ENCODE data around the gene RPF1. TPM values are rescaled to one million over a fixed set of nuclear protein-coding genes. Genes with fewer than 3 reads are reported as not detected.
A peak's percentile ranks its signal among the peaks of the same experiment; 100 is the strongest.

The RPF1 gene, protein sequence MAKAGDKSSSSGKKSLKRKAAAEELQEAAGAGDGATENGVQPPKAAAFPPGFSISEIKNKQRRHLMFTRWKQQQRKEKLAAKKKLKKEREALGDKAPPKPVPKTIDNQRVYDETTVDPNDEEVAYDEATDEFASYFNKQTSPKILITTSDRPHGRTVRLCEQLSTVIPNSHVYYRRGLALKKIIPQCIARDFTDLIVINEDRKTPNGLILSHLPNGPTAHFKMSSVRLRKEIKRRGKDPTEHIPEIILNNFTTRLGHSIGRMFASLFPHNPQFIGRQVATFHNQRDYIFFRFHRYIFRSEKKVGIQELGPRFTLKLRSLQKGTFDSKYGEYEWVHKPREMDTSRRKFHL
- total RNA-seq = 10 to 100 TPM; 33.6 to 44.6 (median 41.6) TPM

DNA sequence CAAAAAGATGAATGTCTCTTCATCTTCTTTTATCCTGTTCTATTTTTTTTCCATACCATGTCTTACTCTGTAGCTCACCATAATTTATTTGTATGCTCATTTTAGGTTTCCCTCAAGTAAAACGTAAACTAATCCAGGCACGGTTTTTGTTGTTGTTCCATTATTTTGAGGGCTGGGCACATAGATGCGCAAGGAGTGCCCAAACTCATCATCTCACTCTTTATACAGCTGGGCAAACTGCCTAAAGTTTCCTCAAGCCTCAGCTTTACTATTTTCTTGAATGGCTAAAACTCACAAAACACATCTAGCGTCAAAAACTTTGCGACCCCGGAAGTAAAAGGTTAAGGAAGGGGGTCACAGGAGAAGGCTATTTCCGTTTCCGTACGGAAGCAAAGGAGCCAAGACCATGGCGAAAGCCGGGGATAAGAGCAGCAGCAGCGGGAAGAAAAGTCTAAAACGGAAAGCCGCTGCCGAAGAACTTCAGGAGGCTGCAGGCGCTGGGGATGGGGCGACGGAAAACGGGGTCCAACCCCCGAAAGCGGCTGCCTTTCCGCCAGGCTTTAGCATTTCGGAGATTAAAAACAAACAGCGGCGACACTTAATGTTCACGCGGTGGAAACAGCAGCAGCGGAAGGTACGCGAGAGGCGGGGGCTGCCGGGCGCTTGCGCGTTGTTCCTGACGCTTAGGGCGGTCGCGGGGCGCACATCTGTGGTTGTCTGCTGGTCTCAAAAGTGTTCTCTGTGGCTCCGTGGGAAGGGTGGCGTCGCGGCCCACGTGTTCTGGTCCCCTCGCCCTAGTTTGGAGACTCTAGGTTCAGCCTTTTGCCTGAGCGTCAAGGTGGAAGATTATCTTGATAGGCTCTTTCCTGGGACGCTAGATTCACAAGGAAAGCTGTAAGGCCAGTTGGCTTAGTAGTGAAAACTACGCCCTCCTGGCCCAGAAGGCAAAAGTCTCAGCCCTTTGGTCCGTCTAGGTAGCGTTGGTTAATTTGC, at the start of gene RPF1:
Gene RPF1, plus strand, starts transcription at position 391 of the 993 bp plus-strand sequence. Its CDS starts 16 bp downstream, at position 407.
- Histone ChIP-seq H3K27me3 (no peaks in the 10 kb centered on the region), H3K9me3 (no peaks in the 10 kb centered on the region), H3K36me3 (no peaks in the 10 kb centered on the region), H3K4me3 (peak within 1 kb of the TSS; percentile 72 to 80 (median 74)), H3K4me1 (peaks cover 0 to 8% of the 10 kb centered on the region in 2 donors), H3K27ac (peak within 1 kb of the TSS; percentile 85 to 89)
- DNase-seq (ENCODE audit: low spot score in 2 of 2) = peak; percentile 29 to 60
- TF ChIP-seq, protein P1, sequence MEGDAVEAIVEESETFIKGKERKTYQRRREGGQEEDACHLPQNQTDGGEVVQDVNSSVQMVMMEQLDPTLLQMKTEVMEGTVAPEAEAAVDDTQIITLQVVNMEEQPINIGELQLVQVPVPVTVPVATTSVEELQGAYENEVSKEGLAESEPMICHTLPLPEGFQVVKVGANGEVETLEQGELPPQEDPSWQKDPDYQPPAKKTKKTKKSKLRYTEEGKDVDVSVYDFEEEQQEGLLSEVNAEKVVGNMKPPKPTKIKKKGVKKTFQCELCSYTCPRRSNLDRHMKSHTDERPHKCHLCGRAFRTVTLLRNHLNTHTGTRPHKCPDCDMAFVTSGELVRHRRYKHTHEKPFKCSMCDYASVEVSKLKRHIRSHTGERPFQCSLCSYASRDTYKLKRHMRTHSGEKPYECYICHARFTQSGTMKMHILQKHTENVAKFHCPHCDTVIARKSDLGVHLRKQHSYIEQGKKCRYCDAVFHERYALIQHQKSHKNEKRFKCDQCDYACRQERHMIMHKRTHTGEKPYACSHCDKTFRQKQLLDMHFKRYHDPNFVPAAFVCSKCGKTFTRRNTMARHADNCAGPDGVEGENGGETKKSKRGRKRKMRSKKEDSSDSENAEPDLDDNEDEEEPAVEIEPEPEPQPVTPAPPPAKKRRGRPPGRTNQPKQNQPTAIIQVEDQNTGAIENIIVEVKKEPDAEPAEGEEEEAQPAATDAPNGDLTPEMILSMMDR (IDR thresholded peaks at IDR 0.05) = no peak
- TF ChIP-seq POLR2AphosphoS5 (IDR thresholded peaks at IDR 0.05) (peak; percentile 38 to 86 (median 76)), POLR2A (IDR thresholded peaks at IDR 0.05) (peak; percentile 70)
- intact Hi-C loops (cut with DNase I; ENCODE audit: low total_unique reads) = no loop called here

DNA sequence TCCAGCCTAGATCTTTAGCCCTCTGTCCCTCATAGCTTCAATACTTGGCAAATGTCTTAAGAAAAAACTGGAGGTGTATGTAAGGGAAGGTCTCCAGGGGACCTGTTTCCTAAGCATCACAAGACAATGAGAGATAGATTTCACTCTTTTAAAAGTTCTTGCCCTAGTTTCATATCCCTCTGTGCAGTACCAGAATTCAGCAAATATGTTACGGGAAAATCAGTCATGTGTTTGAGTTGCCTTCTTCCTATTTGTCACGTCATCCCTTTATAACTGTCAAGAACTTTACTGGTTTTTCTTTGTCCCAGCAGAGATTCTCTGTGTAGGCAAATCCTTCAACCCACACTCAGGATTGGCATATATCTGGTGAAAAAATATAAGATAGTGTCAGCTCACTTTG, 48.5 kb upstream of the RPF1 start:
- intact Hi-C loops (cut with DNase I; ENCODE audit: low total_unique reads) = loop anchor here (1.0 kb wide), 1 partner anchor 11 kb away; no protein-coding TSS in a partner anchor
- no peak overlapping the region for H3K27ac ChIP-seq
- H3K9me3 ChIP-seq = no peaks in the 10 kb centered on the region
- TF ChIP-seq POLR2AphosphoS5 (IDR thresholded peaks at IDR 0.05) = no peak
- TF ChIP-seq, protein P1 (IDR thresholded peaks at IDR 0.05) = no peak
- no peak for TF ChIP-seq POLR2A (IDR thresholded peaks at IDR 0.05)
- no peaks in the 10 kb centered on the region for H3K27me3 ChIP-seq
- no peaks in the 10 kb centered on the region for H3K4me1 ChIP-seq
- H3K36me3 ChIP-seq = no peaks in the 10 kb centered on the region
- no peak for DNase-seq (ENCODE audit: low spot score in 2 of 2)
- H3K4me3 ChIP-seq = no peak overlapping the region

DNA sequence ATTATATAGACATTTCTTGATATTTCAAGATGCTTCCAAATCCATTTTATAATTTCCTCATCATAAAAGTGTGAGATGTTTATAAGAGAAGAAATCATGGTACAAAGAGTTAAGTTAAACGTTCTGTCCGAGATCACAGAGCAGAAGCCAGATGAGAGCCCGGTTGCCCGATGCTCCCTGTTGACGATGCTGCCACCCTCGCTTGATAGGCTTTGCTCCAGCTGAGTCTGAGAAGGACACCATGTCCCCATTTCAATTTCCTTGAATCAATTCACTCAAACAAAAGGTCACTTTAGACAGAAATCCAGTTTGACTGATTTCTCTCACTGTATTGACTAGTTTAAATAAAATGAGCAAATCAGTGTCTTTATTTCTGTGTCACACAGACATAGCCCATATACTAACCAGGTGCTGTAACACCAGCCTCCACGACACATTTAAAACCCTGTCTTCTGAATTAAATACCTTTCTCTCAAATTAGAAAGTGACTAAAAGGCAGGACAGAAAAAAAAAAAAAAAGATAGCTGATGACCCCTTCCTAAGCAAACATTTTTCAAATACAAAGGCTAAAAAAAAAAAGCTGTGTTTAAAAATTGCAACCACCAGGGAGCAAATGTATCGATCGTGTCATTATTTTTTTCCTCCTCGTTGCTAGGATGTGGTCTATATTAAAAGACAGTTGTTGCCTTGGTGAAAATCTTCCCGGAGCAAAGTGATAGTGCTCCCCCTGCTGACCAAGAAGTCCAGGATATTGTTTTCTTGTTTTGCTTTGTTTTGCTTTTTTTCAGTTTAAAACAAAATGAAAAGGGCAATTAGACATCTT, 45.6 kb upstream of the RPF1 start:
- no peaks in the 10 kb centered on the region for H3K4me1 ChIP-seq
- no peak overlapping the region for H3K27ac ChIP-seq
- TF ChIP-seq POLR2AphosphoS5 (IDR thresholded peaks at IDR 0.05) = no peak
- TF ChIP-seq, protein P1 (IDR thresholded peaks at IDR 0.05) = peak; percentile 70 to 76 (median 73)
- intact Hi-C loops (cut with DNase I; ENCODE audit: low total_unique reads) = no loop called here
- H3K4me3 ChIP-seq = peak overlapping the region; percentile 1 to 20 (median 17)
- no peaks in the 10 kb centered on the region for H3K27me3 ChIP-seq
- H3K36me3 ChIP-seq = no peaks in the 10 kb centered on the region
- no peaks in the 10 kb centered on the region for H3K9me3 ChIP-seq
- no peak for DNase-seq (ENCODE audit: low spot score in 2 of 2)

DNA sequence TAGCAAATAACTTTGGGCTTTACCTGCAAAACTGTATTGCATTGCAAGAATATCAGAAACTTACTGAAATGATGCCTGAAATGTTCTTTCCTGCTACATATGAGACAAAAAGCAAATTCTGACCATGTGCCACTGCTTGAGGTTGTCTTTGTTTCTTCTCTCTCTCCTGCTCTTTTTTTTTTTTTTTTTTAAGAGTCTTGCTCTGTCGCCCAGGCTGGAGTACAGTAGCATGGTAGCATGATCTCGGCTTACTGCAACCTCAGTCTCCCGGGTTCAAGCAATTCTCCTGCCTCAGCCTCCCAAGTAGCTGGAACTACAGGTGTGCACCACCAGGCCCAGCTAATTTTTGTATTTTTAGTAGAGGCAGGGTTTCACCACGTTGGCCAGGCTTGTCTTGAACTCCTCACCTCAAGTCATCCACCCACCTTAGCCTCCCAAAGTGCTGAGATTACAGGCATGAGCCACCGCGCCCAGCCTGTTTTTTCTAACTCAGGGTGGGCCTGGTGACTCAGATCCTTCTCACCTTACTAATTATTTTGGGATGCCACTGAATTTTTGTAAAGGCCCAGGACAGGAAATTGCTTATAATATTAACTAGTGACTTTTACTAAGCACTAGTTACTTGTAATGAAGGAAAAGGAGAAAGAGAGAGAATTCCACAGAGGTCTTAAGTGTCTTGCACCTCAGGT, 44.8 kb upstream of the RPF1 start:
- no peaks in the 10 kb centered on the region for H3K27me3 ChIP-seq
- no peaks in the 10 kb centered on the region for H3K36me3 ChIP-seq
- intact Hi-C loops (cut with DNase I; ENCODE audit: low total_unique reads) = no loop called here
- H3K9me3 ChIP-seq = no peaks in the 10 kb centered on the region
- H3K4me3 ChIP-seq = no peak overlapping the region
- TF ChIP-seq, protein P1 (IDR thresholded peaks at IDR 0.05) = no peak
- TF ChIP-seq POLR2A (IDR thresholded peaks at IDR 0.05) (no peak), POLR2AphosphoS5 (IDR thresholded peaks at IDR 0.05) (no peak)
- H3K27ac ChIP-seq = no peak overlapping the region
- H3K4me1 ChIP-seq = no peaks in the 10 kb centered on the region
- no peak for DNase-seq (ENCODE audit: low spot score in 2 of 2)

All from breast epithelium (tissue), 4 donors.